LNCaP clone FGC (cell line): ENCODE data around the gene TMED8.
"Not testable (repeated sequence)": the region's sequence is repeated elsewhere in the genome, so short reads cannot be mapped to it uniquely, and the experiment has no call there.

ENCODE experiments used
- DNase-seq: peaks from one replicate; pipeline ENCODE4 v3.0.0-alpha.2; 2011; ENCODE audit warnings: low read depth
- H3K4me3 ChIP-seq: 2 replicates; pipeline ENCODE4 v1.5.1; 2011; ENCODE audit warnings: mild to moderate bottlenecking, low read depth, low read length, control low read depth
- TF ChIP-seq, protein P1 (sequence below): IDR thresholded peaks from 2 replicates; pipeline ENCODE4 v1.5.1; 2012; ENCODE audit warnings: mild to moderate bottlenecking; ENCODE audit not compliant: control insufficient read depth, insufficient read depth; ENCODE audit errors: extremely low read depth

The TMED8 gene

DNA sequence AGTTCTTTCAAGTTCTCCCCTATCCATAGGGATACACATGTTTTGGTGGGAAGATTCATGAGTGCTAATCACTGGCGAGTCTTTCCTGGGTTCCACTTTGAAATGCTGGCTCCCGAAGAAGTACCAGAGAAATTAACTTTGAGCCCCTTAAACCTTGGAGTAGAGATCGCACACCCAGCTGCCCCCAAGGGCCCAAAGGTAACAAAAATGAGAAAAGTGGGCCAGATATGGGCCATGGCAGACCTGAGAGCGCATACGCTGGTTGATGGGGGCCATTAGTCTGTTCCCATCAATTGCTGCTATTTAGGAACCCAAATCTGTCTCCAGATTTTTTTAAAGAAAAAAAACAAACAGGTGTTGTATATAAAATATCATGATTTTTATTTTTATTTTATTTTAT, 53.9 kb downstream of the TMED8 start:
- H3K4me3 ChIP-seq = no peak overlapping the region
- TF ChIP-seq, protein P1, sequence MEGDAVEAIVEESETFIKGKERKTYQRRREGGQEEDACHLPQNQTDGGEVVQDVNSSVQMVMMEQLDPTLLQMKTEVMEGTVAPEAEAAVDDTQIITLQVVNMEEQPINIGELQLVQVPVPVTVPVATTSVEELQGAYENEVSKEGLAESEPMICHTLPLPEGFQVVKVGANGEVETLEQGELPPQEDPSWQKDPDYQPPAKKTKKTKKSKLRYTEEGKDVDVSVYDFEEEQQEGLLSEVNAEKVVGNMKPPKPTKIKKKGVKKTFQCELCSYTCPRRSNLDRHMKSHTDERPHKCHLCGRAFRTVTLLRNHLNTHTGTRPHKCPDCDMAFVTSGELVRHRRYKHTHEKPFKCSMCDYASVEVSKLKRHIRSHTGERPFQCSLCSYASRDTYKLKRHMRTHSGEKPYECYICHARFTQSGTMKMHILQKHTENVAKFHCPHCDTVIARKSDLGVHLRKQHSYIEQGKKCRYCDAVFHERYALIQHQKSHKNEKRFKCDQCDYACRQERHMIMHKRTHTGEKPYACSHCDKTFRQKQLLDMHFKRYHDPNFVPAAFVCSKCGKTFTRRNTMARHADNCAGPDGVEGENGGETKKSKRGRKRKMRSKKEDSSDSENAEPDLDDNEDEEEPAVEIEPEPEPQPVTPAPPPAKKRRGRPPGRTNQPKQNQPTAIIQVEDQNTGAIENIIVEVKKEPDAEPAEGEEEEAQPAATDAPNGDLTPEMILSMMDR = no peak
- no peak for DNase-seq

DNA sequence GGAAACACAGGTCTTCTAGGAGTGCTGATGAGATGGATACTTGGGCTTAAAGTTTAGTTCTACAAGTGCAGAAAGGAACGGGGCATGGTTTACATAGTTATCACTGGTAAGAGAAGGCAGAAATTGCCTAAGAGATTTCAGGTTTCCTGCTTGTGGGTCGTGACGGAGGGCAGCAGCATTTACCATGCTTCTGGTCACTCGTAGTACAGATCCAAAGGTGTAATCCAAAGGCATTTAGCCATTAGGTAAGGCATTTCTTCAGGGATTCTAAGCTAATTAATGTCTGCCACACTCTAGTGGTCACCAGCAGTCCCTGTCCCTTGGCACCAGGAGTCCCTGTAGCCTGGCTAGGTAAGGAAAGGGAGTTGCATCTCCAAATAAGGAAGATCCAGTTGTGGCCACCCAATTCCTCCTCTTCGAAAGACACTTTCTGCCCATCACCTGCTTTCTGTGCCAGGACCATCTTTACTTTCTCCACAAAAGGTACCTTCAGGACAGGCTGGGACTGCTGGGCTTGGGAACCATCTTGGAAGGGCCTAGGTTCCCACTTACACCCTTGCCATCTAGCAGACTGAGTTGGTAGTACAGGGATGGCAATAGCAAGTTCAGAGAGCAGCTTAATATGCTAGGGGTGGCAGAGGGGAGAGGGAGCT, 54.5 kb downstream of the TMED8 start:
- DNase-seq = no peak
- H3K4me3 ChIP-seq = peak overlapping the region; percentile 95
- TF ChIP-seq, protein P1 = no peak

DNA sequence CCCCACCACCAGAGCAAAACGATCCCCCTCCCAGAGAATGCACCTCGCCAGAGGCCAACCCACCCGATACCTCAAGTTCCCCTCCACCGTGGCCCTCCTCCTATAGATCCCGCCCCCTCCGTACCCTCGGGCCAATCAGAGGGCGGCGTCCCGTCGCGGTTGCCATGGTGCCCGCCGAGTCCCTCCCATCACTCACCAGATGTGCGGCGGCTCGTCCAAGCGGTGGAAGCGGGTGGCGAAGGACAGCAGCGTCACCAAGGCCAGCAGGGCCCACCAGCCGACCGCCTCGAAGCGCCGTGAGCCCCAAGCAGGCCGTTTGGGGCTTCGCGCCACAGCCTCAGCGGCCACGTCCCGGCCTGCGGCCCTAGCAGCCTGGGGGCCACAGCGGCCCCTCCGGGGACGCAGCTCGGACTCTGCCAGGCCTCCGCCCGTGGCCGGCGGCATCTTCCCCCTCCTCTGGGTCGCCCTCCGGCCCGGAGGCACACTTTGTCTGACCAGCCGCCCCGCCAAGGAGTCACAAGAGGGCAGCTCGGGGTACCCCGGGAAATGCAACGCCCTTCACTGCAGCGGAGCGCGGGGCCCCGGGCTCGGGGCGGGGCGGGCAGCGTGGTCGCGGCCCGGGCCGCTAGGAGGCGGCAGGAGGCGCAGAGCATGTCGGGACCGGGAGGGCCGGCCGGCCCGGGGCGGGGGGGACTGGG, 56.5 kb downstream of the TMED8 start, which contains the start of gene POMT2:
TSS of gene POMT2 (minus strand) at position 646 of the 698 bp plus-strand sequence. CDS start at position 444, 202 bp downstream.
- TF ChIP-seq, protein P1 = peak; percentile 14; the same call in 1 of the 2 replicates
- DNase-seq = peak; percentile 69
- peak within 1 kb of the TSS; percentile 95 for H3K4me3 ChIP-seq

DNA sequence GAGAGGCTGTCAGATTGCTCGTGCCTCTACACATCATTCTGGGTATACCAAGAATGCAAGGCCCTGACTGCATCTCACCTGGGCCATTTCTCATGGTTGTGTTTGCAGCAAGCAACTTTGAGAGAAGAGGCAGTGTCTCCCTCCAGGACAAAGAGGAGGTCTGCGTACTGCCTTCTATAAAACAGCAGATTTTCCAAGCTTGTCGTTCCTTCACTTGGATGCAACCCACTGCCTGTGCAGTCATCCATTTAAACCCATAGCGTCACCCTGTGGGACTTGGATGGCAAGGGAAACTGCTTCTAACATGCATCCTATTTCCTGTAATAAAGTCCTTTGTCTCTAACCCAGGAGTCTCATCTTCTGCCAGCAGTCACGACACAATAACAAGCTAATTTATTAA, 57.5 kb downstream of the TMED8 start:
- TF ChIP-seq, protein P1 = no peak
- DNase-seq = no peak
- peak overlapping the region; percentile 95; the same call in 1 of the 2 replicates for H3K4me3 ChIP-seq

DNA sequence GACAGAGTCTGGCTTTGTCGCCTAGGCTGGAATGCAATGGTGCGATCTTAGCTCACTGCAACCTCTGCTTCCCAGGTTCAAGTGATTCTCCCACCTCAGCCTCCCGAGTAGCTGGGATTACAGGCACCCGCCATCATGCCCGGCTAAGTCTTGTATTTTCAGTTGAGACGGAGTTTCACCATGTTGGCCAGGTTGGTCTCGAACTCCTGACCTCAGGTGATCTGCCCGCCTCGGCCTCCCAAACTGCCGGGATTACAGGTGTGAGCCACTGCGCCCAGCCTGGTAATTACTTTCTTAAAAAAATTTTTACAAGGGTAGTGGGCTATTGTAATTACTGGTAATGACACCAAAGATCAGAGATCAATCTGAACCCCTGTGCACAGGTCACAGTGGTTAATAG, 58.1 kb downstream of the TMED8 start:
- DNase-seq, H3K4me3 ChIP-seq: not testable (repeated sequence)

DNA sequence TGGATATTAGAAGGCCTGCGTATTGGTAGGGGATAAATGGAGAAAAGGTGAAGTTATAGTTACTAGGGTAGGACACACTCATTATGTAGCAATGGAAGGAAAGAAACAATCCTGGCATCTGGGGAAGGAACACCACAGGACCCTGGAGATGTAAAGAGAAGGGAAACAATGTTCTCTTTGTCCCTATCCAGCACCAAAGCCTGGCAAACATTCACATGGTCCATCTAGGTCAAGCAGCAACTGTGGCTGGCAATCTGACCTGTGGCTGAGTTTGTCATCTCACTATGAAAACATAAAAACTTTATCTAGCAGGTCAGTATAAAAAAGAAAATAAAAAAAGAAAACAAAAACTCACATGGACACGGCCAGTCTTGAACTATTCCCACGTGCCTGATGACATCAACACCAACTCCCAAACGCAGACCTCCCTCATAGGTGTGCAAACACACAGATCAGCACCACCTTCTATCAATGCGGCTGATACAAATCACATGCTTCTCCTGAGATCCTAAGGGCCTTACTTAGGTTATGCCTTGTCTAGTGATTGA, 58.8 kb downstream of the TMED8 start:
- TF ChIP-seq, protein P1 = no peak
- no peak overlapping the region for H3K4me3 ChIP-seq
- DNase-seq = no peak

DNA sequence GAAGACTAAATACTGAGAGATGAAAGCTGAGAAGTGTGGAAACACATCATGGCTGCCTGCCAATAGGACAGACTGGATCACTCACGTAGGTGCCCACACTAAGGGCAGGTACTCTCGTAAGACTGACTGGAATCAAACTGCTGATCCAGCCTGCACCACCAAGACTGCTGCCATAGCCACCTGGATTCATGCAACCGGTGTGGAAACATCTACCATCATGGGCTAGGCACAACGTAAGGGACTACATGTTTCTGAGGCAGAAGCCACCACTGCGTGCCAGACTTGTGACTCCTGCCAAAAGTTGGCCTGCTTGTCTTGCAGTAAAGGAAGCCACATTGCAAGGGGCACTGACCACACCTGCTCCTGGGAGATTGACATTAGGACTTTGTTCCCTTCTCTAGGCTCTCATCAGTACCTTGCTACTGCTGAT, 60.0 kb downstream of the TMED8 start:
- DNase-seq = no peak
- TF ChIP-seq, protein P1 = no peak

More for the DNA sequence above, 60.0 kb downstream of the TMED8 start:
- H3K4me3 ChIP-seq = no peak overlapping the region
